Lower lobe of right lung (tissue), 2 donors: ENCODE measurements around the gene STAT4. TPM values are rescaled to one million over a fixed set of nuclear protein-coding genes. Genes with fewer than 3 reads are reported as not detected.

Experiments used
- ATAC-seq, 2 donors: fragments of 200-7000 bp; cut with Tn5 transposase; one replicate each; pipeline ENCODE4 v1.9.1; 2020 to 2022; ENCODE audit warnings: mild to moderate bottlenecking in 2 of 2, moderate library complexity in 2 of 2
- DNase-seq: peaks from one replicate; pipeline ENCODE4 v3.0.0-alpha.2; 2020
- H3K27ac ChIP-seq: fragments of 200-600 bp; one replicate; pipeline ENCODE4 v1.8.0; 2022
- H3K27me3 ChIP-seq: fragments of 200-600 bp; one replicate; pipeline ENCODE4 v1.8.0; 2022; ENCODE audit warnings: low read depth
- H3K36me3 ChIP-seq: fragments of 200-600 bp; one replicate; pipeline ENCODE4 v1.8.0; 2022; ENCODE audit warnings: mild to moderate bottlenecking
- H3K4me1 ChIP-seq: fragments of 200-600 bp; one replicate; pipeline ENCODE4 v1.8.0; 2022
- H3K4me3 ChIP-seq: fragments of 200-600 bp; one replicate; pipeline ENCODE4 v1.8.0; 2022; ENCODE audit warnings: mild to moderate bottlenecking
- H3K9me3 ChIP-seq: fragments of 200-600 bp; one replicate; pipeline ENCODE4 v1.8.0; 2022
- intact Hi-C: fragments of 100-400 bp; cut with DNase I; formaldehyde crosslinking; loops from one replicate; pipeline ENCODE4 v1.11.0; 2022
- total RNA-seq: library from RNA; stranded (reverse); fragmentation: NEBNext Ultra II Directional; extraction: Animal tissue kit (Norgen Biotek cat#: 25700); gene quantifications from one replicate; pipeline ENCODE4 v1.2.1, GENCODE V29; 2021
- TF ChIP-seq, protein P1 (sequence below): fragments of 200-600 bp; IDR thresholded peaks from one replicate; pipeline ENCODE4 v1.8.0; 2022; ENCODE audit warnings: antibody characterized with exemption, mild to moderate bottlenecking
- donor health status: DM: no; HTN: yes; CAD: no; lungs with severe emphysema.

Gene STAT4
- total RNA-seq, 1 donor from 2014 or later = 5.8 TPM

DNA sequence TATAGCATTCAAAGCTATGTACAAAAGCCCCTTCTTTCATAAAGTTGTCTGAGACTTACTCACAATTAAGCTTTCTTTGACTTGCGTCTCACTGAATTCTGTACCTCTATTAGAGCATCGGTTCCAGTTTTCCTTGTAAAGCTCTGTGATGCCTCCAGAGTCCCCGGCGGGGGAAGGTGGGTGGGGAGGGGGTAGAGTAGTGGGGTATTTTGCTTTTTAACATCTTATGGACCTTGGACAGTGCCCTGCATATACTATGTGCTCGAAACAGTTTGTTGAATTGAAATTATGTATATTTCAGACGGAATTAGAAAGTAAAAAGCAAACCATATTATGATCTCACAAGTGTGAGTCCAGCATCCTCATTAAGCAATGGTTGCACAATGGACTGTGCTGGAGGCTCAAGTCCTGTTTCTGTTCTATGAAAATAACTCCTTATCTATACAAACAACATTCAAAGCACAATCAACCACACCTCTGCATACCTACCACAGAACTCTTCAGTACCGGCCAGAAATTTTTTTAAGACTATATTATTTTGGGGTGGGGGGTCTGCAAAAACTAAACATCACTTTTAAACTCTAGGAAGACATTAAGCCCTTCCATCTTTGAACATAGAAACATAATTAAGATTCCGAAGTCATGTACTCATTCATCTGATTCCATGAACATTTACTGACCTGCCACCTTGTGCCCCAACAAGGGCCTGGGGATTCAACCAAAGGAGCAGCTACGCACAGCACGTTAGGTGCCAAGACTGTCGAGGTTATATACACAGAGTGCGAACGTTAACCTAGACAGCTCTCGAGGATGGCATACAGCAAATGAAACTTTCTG is 137.7 kb downstream of the STAT4 start:
- peaks cover 42% of the 10 kb centered on the region for H3K4me1 ChIP-seq
- intact Hi-C loops = no loop called here
- TF ChIP-seq, protein P1, sequence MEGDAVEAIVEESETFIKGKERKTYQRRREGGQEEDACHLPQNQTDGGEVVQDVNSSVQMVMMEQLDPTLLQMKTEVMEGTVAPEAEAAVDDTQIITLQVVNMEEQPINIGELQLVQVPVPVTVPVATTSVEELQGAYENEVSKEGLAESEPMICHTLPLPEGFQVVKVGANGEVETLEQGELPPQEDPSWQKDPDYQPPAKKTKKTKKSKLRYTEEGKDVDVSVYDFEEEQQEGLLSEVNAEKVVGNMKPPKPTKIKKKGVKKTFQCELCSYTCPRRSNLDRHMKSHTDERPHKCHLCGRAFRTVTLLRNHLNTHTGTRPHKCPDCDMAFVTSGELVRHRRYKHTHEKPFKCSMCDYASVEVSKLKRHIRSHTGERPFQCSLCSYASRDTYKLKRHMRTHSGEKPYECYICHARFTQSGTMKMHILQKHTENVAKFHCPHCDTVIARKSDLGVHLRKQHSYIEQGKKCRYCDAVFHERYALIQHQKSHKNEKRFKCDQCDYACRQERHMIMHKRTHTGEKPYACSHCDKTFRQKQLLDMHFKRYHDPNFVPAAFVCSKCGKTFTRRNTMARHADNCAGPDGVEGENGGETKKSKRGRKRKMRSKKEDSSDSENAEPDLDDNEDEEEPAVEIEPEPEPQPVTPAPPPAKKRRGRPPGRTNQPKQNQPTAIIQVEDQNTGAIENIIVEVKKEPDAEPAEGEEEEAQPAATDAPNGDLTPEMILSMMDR = no peak

DNA sequence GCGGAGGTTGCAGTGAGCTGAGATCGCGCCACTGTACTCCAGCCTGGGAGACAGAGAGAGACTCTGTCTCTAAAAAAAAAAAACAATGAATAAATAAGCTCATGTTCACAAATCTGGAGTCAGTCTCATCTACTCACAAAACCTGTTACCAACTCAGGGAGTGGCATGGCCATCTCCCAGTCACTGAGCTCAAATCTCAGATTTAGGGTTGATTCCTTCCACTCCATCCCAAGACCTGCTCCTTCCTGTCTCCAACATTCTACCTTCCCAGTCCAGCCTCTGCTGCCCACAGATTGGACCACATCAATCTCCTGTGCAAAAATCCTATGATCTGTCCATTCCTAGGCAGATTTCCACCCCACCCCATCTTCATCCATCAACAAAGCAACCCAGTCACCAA is 138.4 kb downstream of the STAT4 start:
- H3K27ac ChIP-seq = peak overlapping the region; percentile 96
- peaks cover 42% of the 10 kb centered on the region for H3K4me1 ChIP-seq
- H3K27me3 ChIP-seq = no peaks in the 10 kb centered on the region
- peak overlapping the region; percentile 76 for H3K4me3 ChIP-seq
- TF ChIP-seq, protein P1 = no peak
- no peaks in the 10 kb centered on the region for H3K9me3 ChIP-seq
- peaks cover 35% of the 10 kb centered on the region for H3K36me3 ChIP-seq
- DNase-seq = no peak
- ATAC-seq = no peak
- intact Hi-C loops = no loop called here

More for the DNA sequence above, 137.7 kb downstream of the STAT4 start:
- peak overlapping the region; percentile 96 for H3K27ac ChIP-seq
- DNase-seq (no peak), ATAC-seq (peak; percentile 45 to 59)
- H3K27me3 ChIP-seq = no peaks in the 10 kb centered on the region
- peaks cover 28% of the 10 kb centered on the region for H3K36me3 ChIP-seq
- H3K9me3 ChIP-seq = no peaks in the 10 kb centered on the region
- peak overlapping the region; percentile 76 for H3K4me3 ChIP-seq

DNA sequence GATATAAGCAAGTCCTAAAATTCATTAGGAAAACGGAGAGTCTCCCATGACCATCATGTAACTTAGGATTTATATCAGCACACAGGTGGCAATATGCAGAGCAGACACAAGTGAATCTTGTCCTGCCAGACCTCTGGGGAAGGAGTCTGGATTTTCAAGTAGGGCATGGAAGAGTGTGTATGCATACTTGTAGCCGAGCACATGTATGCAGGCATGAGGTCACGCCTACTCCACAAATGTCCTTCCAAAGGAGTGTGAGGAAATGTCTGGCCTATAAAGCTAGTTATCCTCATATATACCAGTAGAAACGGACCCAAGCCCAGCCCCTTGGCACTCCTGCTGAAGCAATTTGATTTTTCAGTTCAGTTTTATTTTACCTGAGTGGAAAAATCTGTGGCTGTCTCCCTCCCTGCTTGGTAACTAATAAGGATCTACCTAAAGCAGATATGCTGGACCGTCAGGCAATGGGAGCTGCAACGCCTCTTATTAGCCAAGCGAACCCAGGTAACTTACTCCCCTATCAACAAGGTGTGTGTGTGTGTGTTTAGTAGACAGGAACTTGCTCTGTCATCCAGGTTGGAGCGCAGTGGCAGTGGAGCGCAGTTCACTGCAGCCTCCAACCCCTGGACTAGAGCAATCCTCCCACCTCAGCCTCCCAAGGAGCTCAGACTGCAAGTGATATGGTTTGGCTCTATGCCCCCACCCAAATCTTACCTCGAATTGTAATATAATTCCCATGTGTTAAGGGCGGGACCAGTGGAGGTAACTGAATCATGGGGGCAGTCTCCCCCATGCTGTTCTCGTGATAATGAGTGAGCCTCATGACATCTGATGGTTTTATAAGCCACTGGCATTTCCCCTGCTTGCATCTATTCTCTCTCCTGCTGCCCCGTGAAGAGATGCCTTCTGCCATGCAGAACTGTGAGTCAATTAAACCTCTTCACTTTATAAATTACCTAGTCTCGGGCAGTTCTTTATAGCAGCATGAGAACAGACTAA is 139.6 kb downstream of the STAT4 start:
- Histone ChIP-seq H3K4me3 (no peak overlapping the region), H3K9me3 (no peaks in the 10 kb centered on the region), H3K27me3 (no peaks in the 10 kb centered on the region), H3K36me3 (peaks cover 47% of the 10 kb centered on the region), H3K4me1 (peaks cover 42% of the 10 kb centered on the region), H3K27ac (no peak overlapping the region)
- intact Hi-C loops = no loop called here
- ATAC-seq (no peak), DNase-seq (no peak)
- TF ChIP-seq, protein P1 = no peak

DNA sequence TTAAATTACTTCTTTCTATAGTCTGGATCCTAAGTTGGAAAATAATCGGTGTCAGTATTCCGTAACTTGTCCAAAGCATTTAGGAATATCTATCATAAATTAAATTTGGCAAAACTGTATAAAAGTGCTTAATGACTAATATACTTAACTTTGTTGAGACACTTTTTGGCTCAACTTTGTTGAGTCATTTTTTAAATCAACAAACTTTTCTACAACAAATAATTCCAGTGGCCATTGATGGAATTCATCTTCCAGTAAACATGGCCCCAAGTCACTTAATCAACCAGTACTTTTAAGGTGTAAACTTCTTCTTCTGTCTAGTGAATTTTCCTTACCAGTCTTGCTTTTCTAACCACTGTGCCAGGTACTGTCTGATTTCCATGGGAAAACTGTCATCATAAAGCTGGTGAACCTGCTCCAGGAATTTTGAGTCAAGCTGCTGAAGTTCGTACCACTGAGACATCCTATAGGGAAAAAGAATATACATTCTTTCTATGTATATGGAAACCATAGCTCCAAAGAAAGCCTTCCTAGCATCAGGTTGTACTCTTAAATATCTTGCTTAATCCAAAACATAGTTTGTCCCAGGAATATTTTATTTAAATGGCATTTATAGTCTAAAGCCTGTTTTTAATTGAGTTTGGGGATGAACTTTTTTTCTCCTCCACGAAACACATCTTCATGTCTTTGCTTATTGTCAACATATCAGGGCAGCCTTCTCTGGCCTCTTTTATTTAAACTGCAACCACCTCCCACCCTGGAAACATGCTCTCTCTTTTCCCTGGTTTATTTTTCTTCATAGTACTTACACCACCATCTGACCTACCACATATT is 141.0 kb downstream of the STAT4 start:
- no peak overlapping the region for H3K27ac ChIP-seq
- no peaks in the 10 kb centered on the region for H3K9me3 ChIP-seq
- TF ChIP-seq, protein P1 = no peak
- H3K36me3 ChIP-seq = peaks cover 61% of the 10 kb centered on the region
- H3K27me3 ChIP-seq = no peaks in the 10 kb centered on the region
- no peak for ATAC-seq
- intact Hi-C loops = no loop called here
- peaks cover 39% of the 10 kb centered on the region for H3K4me1 ChIP-seq
- no peak for DNase-seq
- H3K4me3 ChIP-seq = no peak overlapping the region

DNA sequence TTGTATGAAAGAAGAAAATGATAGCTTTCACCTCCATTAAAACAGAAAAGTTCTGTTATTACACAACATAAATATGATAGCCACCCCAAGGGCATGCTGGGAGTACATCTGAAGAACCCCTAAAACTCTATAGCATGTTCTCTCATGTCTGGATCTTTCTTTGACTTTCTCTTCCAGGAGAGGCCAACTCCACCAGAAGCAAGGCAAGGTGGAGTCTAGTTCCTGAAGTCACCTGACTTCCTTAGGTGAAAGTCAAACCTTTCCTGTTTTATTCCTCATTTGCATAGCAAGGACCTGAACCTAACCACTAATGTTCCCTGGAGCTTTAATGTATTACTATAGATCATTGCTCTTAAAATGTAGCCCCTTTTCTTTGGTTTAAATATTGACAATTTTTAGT is 142.5 kb downstream of the STAT4 start:
- H3K36me3 ChIP-seq = peaks cover 76% of the 10 kb centered on the region
- H3K4me1 ChIP-seq = peaks cover 35% of the 10 kb centered on the region
- H3K9me3 ChIP-seq = no peaks in the 10 kb centered on the region
- DNase-seq (no peak), ATAC-seq (no peak)
- TF ChIP-seq, protein P1 = no peak
- H3K27ac ChIP-seq = no peak overlapping the region
- intact Hi-C loops = no loop called here
- H3K4me3 ChIP-seq = no peak overlapping the region
- no peaks in the 10 kb centered on the region for H3K27me3 ChIP-seq
